ENCODE data around the gene MTR. TPM values are rescaled to one million over a fixed set of nuclear protein-coding genes. Genes with fewer than 3 reads are reported as not detected.

Gene MTR
- total and polyA plus RNA-seq, 9 of the 15 experiments (the other 6 are each of a cell fraction or from before 2014, with no cell fraction given) = 3.4 to 44.3 (median 20.3) TPM

DNA sequence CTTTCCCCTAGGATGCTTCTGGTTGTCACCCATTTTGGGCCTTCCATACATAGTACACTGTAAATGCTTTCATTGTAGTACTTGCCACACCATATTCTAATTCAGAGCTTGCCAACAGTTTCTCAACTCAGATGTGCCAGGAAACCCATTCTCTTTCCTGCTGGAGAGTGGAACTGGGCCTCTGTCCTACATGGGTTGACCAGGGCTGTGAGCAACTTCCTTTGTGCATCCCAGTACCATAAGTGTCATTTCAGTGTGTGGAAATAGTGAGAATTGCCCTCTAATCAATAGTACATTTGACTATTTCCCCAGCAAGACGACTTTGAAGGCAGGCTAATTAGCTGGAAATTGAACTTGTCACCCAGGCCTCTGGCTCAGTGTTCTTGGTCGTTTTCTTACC lies 74.8 kb downstream of the MTR start:
- Histone ChIP-seq H3K4me3 (no peak overlapping the region), H3K27ac (ENCODE audit: extremely low read depth, low read depth, low read length) (no peak overlapping the region), H3K9me3 (replicated peaks; ENCODE audit: control insufficient read depth, insufficient read depth, low read depth, low read length) (no peaks in the 10 kb centered on the region), H4K20me1 (replicated peaks; ENCODE audit: control insufficient read depth, insufficient read depth, low read length) (no peaks in the 10 kb centered on the region), H3K4me2 (ENCODE audit: insufficient read depth, low read length) (no peak overlapping the region), H3K27me3 (ENCODE audit: control insufficient read depth in 2 of 2, insufficient read depth in 2 of 2, low read length in 2 of 2) (no peaks in the 10 kb centered on the region), H3K9me1 (ENCODE audit: control insufficient read depth, insufficient read depth, low read length) (no peaks in the 10 kb centered on the region), H3K36me3 (ENCODE audit: control insufficient read depth, insufficient read depth, low read length) (peaks cover 62% of the 10 kb centered on the region), H2AFZ (ENCODE audit: low read depth, low read length) (no peak overlapping the region), H3K9ac (ENCODE audit: insufficient read depth in 1 of 2, low read depth in 2 of 2, low read length in 2 of 2) (no peak overlapping the region), H3K79me2 (ENCODE audit: control insufficient read depth, insufficient read depth, low read length) (no peaks in the 10 kb centered on the region), H3K4me1 (replicated peaks in 1 of 2; ENCODE audit: control insufficient read depth in 2 of 2, insufficient read depth in 2 of 2, low read length in 2 of 2) (no peaks in the 10 kb centered on the region)
- in situ Hi-C loops (cut with MboI) (no loop called here), intact Hi-C loops (cut with micrococcal nuclease) (loop anchor here (5.0 kb wide), 2 partner anchors 263 to 768 kb away; no protein-coding TSS in a partner anchor)
- no peak for FAIRE-seq
- WGBS (ENCODE audit: insufficient coverage, low coverage, missing lambda C conversion rate) = 30% methylated on average over 2 of the region's 2 CpGs
- DNase-seq (ENCODE audit: extremely low read depth in 1 of 4, low spot score in 3 of 4) = no peak
- POLR2A ChIA-PET = interaction anchor here (1.1 kb wide), 1 partner anchor 16 kb away, joined by 3 read pairs; no protein-coding TSS in a partner anchor
- no peak for ATAC-seq
- BruUV-seq (replicated peaks) = no TSS peak
- CTCF ChIA-PET (ENCODE audit: low intra/inter-chr PET ratio) = interaction anchor here (1.0 kb wide), 1 partner anchor 111 kb away, joined by 4 read pairs; no protein-coding TSS in a partner anchor
- TF ChIP-seq HMG20B (CRISPR knock-in tag; IDR thresholded peaks at IDR 0.05) (no peak), KLF1 (tag; IDR thresholded peaks at IDR 0.05) (no peak), SNAPC5 (CRISPR knock-in tag; IDR thresholded peaks at IDR 0.05) (no peak), MAFK (IDR thresholded peaks at IDR 0.05; ENCODE audit: low read length) (no peak), KHSRP (IDR thresholded peaks at IDR 0.05) (no peak), C11orf30 (IDR thresholded peaks at IDR 0.05; ENCODE audit: low read depth) (no peak), BHLHE40 (IDR thresholded peaks at IDR 0.05; ENCODE audit: low read length) (no peak), ZNF184 (CRISPR knock-in tag; IDR thresholded peaks at IDR 0.05) (no peak), MNT (conservative IDR thresholded peaks at IDR 0.05) (no peak), HNRNPL (IDR thresholded peaks at IDR 0.05; ENCODE audit: low read depth, low read length) (no peak), RBM25 (IDR thresholded peaks at IDR 0.05; ENCODE audit: low read depth, low read length, severe bottlenecking) (no peak), MECOM (CRISPR knock-in tag; IDR thresholded peaks at IDR 0.05) (no peak), RFX7 (CRISPR knock-in tag; IDR thresholded peaks at IDR 0.05) (no peak), ZNF408 (CRISPR knock-in tag; IDR thresholded peaks at IDR 0.05; ENCODE audit: low read depth) (no peak)
- TF ChIP-seq, protein P1, sequence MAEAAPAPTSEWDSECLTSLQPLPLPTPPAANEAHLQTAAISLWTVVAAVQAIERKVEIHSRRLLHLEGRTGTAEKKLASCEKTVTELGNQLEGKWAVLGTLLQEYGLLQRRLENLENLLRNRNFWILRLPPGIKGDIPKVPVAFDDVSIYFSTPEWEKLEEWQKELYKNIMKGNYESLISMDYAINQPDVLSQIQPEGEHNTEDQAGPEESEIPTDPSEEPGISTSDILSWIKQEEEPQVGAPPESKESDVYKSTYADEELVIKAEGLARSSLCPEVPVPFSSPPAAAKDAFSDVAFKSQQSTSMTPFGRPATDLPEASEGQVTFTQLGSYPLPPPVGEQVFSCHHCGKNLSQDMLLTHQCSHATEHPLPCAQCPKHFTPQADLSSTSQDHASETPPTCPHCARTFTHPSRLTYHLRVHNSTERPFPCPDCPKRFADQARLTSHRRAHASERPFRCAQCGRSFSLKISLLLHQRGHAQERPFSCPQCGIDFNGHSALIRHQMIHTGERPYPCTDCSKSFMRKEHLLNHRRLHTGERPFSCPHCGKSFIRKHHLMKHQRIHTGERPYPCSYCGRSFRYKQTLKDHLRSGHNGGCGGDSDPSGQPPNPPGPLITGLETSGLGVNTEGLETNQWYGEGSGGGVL (CRISPR knock-in tag; IDR thresholded peaks at IDR 0.05) = no peak
- TF ChIP-seq, protein P2, sequence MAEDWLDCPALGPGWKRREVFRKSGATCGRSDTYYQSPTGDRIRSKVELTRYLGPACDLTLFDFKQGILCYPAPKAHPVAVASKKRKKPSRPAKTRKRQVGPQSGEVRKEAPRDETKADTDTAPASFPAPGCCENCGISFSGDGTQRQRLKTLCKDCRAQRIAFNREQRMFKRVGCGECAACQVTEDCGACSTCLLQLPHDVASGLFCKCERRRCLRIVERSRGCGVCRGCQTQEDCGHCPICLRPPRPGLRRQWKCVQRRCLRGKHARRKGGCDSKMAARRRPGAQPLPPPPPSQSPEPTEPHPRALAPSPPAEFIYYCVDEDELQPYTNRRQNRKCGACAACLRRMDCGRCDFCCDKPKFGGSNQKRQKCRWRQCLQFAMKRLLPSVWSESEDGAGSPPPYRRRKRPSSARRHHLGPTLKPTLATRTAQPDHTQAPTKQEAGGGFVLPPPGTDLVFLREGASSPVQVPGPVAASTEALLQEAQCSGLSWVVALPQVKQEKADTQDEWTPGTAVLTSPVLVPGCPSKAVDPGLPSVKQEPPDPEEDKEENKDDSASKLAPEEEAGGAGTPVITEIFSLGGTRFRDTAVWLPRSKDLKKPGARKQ (CRISPR knock-in tag; IDR thresholded peaks at IDR 0.05) = no peak

Measured in K562 (cell line).